ENCODE results near the gene TPPP3. TPM values are rescaled to one million over a fixed set of nuclear protein-coding genes. Genes with fewer than 3 reads are reported as not detected.

The TPPP3 gene
- total RNA-seq, 1 experiment from 2014 or later: 0.95 TPM

GRCh38 chr16:67394155-67395104 lies 1.1 kb upstream of the TPPP3 start:
- H3K9me3 ChIP-seq (ENCODE audit: control insufficient read depth, insufficient read depth, low read depth, low read length): no peaks in the 10 kb centered on the region
- no peak overlapping the region for H3K27ac ChIP-seq (ENCODE audit: low read length)
- no peak for DNase-seq (ENCODE audit: low read depth, low spot score)
- no TSS peak for BruUV-seq (replicated peaks)
- H3K27me3 ChIP-seq (ENCODE audit: control insufficient read depth, insufficient read depth, low read length): no peaks in the 10 kb centered on the region
- ChIA-PET POLR2A (no interaction called here), CTCF (no interaction called here)
- intact Hi-C loops (cut with micrococcal nuclease; ENCODE audit: unreplicated experiment): no loop called here
- TF ChIP-seq TCF7L2 (IDR thresholded peaks at IDR 0.05; ENCODE audit: low read depth, low read length): no peak
- TF ChIP-seq POLR2AphosphoS5 (IDR thresholded peaks at IDR 0.05; ENCODE audit: low read depth, low read length): no peak
- TF ChIP-seq, protein P1, sequence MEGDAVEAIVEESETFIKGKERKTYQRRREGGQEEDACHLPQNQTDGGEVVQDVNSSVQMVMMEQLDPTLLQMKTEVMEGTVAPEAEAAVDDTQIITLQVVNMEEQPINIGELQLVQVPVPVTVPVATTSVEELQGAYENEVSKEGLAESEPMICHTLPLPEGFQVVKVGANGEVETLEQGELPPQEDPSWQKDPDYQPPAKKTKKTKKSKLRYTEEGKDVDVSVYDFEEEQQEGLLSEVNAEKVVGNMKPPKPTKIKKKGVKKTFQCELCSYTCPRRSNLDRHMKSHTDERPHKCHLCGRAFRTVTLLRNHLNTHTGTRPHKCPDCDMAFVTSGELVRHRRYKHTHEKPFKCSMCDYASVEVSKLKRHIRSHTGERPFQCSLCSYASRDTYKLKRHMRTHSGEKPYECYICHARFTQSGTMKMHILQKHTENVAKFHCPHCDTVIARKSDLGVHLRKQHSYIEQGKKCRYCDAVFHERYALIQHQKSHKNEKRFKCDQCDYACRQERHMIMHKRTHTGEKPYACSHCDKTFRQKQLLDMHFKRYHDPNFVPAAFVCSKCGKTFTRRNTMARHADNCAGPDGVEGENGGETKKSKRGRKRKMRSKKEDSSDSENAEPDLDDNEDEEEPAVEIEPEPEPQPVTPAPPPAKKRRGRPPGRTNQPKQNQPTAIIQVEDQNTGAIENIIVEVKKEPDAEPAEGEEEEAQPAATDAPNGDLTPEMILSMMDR (IDR thresholded peaks at IDR 0.05): no peak
- no peak for TF ChIP-seq SIN3A (IDR thresholded peaks at IDR 0.05; ENCODE audit: borderline replicate concordance, insufficient read depth, low read depth, low read length)
- no peak for TF ChIP-seq REST (IDR thresholded peaks at IDR 0.05; ENCODE audit: insufficient read depth in 1 of 2, low read depth in 2 of 2, low read length in 1 of 2)
- ATAC-seq: no peak
- no peaks in the 10 kb centered on the region for H3K36me3 ChIP-seq (ENCODE audit: control insufficient read depth, insufficient read depth, low read length)
- H3K4me3 ChIP-seq (ENCODE audit: low read depth in 2 of 2, low read length in 2 of 2): no peak overlapping the region
- H3K4me1 ChIP-seq (ENCODE audit: control insufficient read depth, insufficient read depth, low read length): no peaks in the 10 kb centered on the region; the same call in 1 of the 2 replicates
- in situ Hi-C loops (cut with HindIII; ENCODE audit: low pct_unique_long_range_greater_than_20kb, low sequenced_read_pairs): no loop called here

- ATAC-seq (peak; percentile 14), DNase-seq (ENCODE audit: low read depth, low spot score) (no peak)
- H3K36me3 ChIP-seq (ENCODE audit: control insufficient read depth, insufficient read depth, low read length): no peaks in the 10 kb centered on the region
- no TSS peak for BruUV-seq (replicated peaks)
- H3K27ac ChIP-seq (ENCODE audit: low read length): no peak overlapping the region
- ChIA-PET POLR2A (no interaction called here), CTCF (no interaction called here)
- H3K9me3 ChIP-seq (ENCODE audit: control insufficient read depth, insufficient read depth, low read depth, low read length): no peaks in the 10 kb centered on the region
- no peak for TF ChIP-seq POLR2AphosphoS5 (IDR thresholded peaks at IDR 0.05; ENCODE audit: low read depth, low read length)
- no peak for TF ChIP-seq TCF7L2 (IDR thresholded peaks at IDR 0.05; ENCODE audit: low read depth, low read length)
- TF ChIP-seq REST (IDR thresholded peaks at IDR 0.05; ENCODE audit: insufficient read depth in 1 of 2, low read depth in 2 of 2, low read length in 1 of 2): no peak
- TF ChIP-seq SIN3A (IDR thresholded peaks at IDR 0.05; ENCODE audit: borderline replicate concordance, insufficient read depth, low read depth, low read length): no peak
- TF ChIP-seq, protein P1 (IDR thresholded peaks at IDR 0.05): no peak
- H3K27me3 ChIP-seq (ENCODE audit: control insufficient read depth, insufficient read depth, low read length): no peaks in the 10 kb centered on the region
- in situ Hi-C loops (cut with HindIII; ENCODE audit: low pct_unique_long_range_greater_than_20kb, low sequenced_read_pairs): no loop called here
- peak overlapping the region; percentile 22 to 50 for H3K4me3 ChIP-seq (ENCODE audit: low read depth in 2 of 2, low read length in 2 of 2)
- intact Hi-C loops (cut with micrococcal nuclease; ENCODE audit: unreplicated experiment): no loop called here
- no peaks in the 10 kb centered on the region; the same call in 1 of the 2 replicates for H3K4me1 ChIP-seq (ENCODE audit: control insufficient read depth, insufficient read depth, low read length)
These were observed 473 bp upstream of the TPPP3 start for GRCh38 chr16:67393788-67394154.
